GM18858 (cell line): ENCODE data around the gene PAFAH1B2.

Experiments
- ATAC-seq: cut with Tn5 transposase; IDR thresholded peaks from one replicate; pipeline ENCODE4 v1.9.1; 2021; ENCODE audit not compliant: unreplicated experiment

The PAFAH1B2 gene

DNA sequence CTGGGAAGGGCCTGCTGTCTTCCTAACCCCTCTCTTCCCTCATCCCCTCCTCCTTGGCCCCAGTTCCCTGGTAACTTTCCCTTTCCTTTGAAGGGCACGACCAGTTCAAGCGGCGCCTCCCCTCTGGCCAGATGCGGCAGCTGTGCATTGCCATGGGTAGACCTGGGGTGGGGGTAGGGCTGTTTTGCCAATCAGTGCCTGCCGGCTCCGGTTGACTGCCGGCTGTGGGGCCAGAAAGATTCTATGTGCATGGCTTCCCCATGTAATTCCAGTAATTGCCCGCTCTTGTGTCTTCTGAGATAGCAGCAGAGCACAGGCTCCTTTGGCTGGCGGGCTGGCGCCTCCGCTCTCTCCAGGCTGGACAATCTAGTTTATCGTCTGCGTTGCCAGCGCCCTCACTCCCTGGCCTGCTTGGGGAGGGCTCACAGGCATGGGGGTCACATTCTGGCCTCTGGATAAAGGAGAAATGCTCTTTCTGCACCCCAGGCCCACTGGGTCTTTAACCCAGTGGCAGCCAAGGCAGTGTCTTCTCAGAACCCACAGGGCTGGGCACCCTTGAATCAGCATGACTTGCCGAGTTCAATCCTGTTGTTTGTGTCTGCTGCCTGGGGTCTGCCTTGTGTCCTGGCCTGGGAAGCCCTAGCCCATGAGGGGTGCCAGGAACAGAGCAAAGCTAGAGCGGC is 43.9 kb downstream of the PAFAH1B2 start:
- no peak for ATAC-seq

DNA sequence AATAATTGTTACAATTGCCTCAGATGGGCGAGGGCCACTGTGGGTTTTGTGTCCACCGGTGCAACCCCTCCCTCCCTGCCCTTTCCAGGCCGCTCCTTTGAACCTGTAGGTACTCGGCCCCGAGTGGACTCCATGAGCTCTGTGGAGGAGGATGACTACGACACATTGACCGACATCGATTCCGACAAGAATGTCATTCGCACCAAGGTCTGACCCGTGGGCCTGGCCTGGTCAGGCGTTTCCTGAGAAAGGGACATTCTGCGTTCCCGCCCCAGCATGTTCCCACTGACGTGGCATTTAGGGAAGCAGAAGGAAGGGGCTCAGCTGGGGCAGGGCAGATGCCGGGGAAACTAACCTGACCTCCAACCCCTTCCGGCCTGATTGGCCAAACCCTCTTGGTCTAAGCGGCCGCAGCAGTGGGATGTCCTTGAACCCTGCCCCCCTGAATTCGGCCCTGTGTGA is 44.6 kb downstream of the PAFAH1B2 start:
- no peak for ATAC-seq

DNA sequence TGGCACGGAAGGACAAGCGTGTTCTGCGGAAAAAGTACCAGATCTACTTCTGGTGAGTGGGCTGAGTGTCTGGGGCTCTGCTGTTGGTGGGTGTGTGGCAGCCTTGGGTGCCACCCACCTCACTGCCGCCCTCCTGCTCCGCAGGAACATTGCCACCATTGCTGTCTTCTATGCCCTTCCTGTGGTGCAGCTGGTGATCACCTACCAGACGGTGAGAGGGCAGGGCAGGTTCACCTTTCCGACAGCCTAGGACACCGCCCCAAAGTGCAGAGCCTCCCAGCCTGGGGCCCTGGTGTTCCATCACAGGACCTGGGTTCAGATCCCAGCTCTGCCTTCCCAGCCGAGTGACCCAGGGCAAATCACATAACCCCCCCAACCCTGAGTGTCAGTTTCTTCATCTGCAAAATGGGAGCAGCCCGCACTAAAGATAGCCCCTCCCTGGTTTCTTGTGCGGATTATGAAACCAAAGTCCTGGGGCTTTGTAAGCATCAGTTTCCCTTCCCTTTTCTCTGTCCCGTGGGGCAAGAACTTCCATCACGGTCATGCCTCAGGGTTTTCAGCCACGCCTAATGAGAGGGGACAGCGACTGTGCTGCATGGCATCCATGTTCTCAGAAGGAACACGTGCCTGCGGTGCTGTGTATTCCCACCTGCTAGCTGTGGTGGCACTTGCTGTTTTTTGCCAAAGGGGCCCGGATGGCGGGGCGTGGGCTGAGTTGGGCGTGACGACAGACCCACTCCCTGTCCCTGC is 45.3 kb downstream of the PAFAH1B2 start:
- ATAC-seq: no peak

DNA sequence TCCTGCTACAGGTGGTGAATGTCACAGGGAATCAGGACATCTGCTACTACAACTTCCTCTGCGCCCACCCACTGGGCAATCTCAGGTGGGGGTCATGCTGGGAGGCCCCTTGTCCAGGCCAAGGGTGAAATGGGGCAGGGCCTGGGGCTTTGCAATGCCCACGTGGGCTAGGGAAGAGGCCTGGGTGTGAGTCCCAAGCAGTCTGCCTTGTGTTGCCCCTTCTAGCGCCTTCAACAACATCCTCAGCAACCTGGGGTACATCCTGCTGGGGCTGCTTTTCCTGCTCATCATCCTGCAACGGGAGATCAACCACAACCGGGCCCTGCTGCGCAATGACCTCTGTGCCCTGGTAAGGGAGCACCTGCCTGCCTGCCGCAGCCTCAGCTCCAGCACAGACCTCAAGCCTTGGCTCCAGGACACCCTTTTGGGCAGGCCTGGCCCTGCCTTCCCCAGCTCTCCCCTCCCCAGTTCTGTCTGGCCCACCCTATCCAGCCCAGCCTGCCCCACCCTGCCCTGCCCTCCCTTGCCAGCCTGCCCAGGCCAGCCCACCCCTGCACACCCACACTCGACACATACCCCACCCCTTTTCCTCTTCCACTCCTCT is 46.0 kb downstream of the PAFAH1B2 start:
- ATAC-seq: no peak

DNA sequence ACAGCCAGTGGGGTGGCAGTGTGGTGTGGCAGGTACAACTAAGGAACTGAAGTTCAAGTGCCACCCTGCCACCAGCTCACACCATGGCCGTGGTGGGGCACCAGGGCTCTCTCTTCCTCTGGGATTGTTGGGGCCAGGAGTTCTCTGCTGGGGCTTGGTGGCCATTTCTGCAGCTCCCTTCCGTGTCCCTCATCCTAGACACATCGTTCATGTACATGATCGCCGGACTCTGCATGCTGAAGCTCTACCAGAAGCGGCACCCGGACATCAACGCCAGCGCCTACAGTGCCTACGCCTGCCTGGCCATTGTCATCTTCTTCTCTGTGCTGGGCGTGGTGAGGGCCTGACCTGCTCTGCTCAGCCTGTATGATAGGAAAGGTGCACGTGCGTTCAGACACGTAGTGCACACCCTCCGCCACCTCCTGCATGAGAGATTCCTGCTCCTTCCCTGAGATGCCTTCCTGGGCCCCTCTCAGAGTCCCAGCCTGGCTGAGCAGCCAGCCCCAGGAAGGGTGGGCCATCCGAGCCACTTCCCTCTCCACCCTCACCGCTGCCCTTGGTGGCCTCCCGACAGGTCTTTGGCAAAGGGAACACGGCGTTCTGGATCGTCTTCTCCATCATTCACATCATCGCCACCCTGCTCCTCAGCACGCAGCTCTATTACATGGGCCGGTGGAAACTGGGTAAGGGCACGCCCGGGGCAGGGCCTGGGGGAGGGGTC is 47.8 kb downstream of the PAFAH1B2 start:
- ATAC-seq: no peak

DNA sequence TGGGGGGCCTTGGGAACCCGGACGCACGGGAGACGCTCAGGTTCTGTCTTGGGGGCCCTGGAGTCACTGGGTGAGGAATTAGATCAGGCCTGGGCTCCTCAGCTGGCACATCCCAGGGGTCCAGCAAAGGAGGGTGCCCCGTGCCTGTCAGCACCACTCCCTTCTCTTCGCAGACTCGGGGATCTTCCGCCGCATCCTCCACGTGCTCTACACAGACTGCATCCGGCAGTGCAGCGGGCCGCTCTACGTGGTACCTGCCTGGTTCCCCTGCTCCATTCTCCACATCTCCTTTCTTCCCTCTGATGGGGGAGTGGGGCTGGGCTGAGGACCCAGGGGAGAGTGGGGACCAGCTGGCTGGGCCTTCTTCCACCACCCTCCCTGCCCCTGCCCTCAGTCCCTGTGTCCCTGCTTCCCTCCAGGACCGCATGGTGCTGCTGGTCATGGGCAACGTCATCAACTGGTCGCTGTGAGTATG is 48.4 kb downstream of the PAFAH1B2 start:
- ATAC-seq: no peak

DNA sequence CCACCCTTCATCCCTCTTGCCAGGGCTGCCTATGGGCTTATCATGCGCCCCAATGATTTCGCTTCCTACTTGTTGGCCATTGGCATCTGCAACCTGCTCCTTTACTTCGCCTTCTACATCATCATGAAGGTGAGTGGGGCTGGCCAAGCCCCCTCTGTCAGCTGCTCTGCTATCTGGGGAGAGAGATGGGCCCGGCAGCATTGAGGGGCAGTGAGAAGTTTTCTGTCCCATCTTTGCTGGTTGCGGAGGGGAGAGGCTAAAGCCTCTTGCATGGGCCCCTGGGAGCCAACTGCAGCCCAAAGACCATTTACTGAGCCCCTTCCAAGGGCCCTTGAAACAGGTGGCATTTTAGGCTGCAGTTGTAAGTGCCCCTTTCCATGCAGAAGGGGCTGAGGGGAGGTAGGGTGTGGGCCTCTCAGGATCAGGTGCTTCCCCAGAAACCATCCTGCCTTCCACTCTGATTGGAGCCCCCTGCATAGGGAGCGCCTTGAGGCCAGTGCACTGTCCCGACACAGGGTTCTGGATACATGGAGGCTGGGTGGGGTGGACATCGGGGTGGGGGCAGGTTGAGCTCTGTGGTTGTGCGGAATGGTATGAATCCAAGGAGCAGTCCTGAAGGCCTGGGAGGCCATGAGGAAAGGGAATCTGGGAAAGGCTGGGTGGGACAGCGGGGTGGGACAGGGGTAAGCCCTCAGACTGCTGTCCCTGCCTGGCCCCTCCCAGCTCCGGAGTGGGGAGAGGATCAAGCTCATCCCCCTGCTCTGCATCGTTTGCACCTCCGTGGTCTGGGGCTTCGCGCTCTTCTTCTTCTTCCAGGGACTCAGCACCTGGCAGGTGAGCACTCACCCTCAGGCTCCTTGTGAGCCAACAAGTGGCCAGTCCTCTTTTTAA is 49.3 kb downstream of the PAFAH1B2 start:
- no peak for ATAC-seq

DNA sequence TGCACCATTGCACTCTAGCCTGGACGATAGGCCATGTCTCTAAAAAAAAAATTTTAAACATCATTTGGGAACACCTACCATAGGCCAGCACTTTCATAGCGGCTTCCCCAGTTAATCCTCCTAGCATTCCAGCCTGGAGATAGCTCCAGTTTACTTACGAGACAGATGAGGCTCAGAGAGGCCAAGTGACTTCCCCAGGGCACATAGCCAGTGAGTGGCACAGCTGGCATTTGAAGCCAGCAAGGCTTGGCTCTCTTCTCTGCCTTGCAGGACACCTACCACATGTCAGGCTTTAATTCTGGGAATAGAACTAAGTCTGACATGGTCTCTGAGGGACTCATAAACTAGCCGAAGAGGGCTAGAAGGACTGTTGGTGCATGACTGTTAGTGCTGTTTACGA is 50.2 kb downstream of the PAFAH1B2 start:
- ATAC-seq: no peak

DNA sequence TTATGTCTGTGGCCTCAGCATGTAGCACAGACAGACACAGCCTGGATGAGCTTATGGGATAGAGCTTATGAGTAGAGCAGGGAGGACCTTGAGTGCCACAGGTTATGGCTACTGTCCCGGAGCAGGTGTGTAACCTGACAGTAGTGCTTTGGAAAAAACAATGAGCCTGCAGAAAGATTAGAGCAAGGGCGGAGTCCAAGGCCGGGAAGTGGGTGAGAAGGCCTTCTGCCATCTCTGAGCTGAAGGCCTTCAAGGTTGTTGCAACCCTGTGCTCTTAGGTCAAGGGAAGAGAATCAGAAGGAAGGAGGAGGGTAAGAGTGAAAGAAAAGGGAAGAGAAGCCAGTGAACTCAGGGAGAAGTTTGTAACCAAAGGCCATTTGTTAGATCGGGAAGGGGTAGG is 51.2 kb downstream of the PAFAH1B2 start:
- ATAC-seq: no peak

DNA sequence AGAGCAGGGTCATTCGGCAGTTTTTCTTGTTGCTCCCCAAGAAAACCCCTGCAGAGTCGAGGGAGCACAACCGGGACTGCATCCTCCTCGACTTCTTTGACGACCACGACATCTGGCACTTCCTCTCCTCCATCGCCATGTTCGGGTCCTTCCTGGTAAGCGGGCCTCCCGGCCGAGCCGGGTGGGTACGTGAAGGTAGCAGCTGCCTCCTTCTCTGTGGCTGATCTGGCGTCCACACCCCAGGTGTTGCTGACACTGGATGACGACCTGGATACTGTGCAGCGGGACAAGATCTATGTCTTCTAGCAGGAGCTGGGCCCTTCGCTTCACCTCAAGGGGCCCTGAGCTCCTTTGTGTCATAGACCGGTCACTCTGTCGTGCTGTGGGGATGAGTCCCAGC is 51.7 kb downstream of the PAFAH1B2 start:
- ATAC-seq: no peak

DNA sequence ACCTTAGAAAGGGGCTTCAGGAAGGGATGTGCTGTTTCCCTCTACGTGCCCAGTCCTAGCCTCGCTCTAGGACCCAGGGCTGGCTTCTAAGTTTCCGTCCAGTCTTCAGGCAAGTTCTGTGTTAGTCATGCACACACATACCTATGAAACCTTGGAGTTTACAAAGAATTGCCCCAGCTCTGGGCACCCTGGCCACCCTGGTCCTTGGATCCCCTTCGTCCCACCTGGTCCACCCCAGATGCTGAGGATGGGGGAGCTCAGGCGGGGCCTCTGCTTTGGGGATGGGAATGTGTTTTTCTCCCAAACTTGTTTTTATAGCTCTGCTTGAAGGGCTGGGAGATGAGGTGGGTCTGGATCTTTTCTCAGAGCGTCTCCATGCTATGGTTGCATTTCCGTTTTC is 52.9 kb downstream of the PAFAH1B2 start:
- ATAC-seq: no peak

DNA sequence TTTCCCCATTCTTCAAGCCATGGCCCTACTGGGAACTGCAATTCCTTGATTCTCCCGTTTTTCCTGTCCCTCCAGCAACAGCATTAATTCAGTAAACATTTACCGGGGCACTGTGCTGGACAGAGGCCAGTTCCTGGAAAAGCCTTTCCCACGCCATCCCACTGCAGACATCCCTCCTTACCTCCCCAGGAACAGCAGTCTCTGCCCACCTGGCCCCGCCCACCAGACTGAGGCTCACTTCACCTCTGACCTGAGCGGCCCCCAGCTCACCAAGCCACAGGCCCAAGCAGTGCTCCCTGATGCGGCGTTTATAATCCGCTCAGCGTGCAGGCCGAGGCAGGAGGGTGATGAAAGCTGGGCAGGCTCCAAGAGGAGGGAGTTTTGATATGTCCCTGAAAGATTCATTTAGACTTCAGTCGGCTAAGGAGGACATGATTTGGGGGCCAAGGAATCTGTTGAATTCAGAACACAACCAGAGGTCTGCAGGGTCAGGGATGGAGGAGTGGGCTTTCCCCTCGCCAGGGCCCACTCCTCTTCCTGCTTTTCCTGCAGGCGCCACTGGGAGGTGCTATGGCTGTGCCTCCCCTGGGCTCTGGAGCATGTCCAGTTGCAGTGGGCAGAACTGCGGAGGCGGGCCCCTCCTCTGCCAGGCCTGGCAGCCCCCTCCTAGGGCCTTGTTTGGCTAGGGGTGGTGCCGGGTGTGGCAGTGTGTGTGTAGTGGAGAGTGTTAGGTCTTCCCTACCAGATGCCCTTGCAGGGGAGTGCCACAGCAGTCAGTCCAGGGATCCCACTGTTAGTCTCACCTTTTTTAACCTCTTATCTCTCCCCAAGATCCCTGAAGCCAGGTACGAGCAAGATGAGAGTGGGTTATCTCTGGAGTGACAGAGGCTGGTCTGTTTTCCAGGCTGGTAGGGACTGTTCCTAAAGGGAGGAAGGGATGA is 53.7 kb downstream of the PAFAH1B2 start:
- ATAC-seq: no peak

DNA sequence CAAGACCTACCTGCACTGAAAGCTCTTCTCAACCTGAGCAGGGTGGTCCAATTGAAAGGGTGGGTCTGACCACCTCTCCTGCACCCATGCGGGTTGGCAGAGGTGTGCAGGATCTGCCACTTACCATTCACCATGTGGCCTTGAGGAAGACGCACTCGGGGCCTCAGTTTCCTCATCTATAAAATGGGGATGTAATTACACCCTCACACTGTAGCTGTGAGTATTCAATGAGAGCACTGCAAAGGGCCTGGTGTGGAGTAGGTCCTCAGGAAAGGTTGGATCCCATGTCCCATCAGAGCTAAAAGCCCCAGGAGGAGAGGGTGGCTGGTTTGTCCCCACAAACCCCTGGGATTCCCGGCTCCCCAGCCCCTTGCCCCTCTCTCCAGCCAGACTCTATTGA is 54.5 kb downstream of the PAFAH1B2 start:
- ATAC-seq: no peak

DNA sequence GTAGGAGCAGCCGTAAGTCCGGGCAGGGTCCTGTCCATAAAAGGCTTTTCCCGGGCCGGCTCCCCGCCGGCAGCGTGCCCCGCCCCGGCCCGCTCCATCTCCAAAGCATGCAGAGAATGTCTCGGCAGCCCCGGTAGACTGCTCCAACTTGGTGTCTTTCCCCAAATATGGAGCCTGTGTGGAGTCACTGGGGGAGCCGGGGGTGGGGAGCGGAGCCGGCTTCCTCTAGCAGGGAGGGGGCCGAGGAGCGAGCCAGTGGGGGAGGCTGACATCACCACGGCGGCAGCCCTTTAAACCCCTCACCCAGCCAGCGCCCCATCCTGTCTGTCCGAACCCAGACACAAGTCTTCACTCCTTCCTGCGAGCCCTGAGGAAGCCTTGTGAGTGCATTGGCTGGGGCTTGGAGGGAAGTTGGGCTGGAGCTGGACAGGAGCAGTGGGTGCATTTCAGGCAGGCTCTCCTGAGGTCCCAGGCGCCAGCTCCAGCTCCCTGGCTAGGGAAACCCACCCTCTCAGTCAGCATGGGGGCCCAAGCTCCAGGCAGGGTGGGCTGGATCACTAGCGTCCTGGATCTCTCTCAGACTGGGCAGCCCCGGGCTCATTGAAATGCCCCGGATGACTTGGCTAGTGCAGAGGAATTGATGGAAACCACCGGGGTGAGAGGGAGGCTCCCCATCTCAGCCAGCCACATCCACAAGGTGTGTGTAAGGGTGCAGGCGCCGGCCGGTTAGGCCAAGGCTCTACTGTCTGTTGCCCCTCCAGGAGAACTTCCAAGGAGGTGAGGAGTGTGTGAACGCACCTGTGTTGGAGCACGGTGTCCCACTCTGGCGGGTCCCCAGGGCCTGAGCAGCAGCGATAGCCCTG is 55.2 kb downstream of the PAFAH1B2 start, which contains the start of gene TAGLN:
Gene TAGLN (plus strand): TSS at position 318 of the 863 bp plus-strand sequence. CDS start 3,644 bp downstream, outside the sequence.
- no peak for ATAC-seq

DNA sequence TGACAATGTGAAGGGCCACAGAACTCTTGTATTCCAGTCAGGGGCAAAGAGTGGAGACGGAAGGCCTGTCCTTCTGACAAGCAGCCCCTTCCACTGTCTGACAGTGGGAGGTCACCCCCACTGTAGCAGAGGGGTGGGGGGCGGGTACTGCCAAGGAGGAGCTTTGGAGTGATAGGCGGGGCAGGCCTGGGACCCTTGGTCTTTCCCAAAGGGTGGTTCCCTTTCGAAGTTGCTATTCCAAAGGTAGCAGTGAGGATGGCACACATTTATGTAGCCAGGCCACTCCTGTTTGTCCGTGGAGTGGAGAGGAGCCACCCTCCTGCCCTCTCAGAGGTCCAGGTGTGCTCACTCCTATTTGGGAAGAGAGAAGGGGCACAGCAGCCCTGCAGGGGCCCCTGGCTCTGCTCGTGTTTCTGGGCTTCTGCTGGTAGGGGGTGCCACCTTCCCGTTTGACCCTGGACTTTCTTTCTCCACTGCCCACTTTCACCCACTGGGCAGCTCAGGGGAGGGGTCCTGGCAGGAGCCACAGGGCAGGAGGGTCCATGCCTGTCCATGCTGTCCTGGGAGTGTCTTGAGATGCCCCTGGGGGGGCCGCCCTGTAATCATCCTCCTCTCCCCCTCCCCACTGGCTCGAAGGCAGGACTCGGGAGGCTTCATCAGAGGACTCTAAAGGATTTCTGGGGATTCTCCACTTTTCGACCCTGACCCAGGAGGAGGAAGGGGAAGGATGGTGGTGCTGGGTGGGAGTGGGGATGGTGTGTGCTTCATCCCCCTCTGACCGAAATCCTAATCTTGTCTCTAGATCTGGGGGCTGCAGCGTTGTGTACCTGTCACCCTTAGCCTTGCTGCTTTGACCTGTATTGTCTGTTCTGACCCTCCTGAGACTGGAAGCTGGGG is 56.1 kb downstream of the PAFAH1B2 start:
- ATAC-seq: no peak

DNA sequence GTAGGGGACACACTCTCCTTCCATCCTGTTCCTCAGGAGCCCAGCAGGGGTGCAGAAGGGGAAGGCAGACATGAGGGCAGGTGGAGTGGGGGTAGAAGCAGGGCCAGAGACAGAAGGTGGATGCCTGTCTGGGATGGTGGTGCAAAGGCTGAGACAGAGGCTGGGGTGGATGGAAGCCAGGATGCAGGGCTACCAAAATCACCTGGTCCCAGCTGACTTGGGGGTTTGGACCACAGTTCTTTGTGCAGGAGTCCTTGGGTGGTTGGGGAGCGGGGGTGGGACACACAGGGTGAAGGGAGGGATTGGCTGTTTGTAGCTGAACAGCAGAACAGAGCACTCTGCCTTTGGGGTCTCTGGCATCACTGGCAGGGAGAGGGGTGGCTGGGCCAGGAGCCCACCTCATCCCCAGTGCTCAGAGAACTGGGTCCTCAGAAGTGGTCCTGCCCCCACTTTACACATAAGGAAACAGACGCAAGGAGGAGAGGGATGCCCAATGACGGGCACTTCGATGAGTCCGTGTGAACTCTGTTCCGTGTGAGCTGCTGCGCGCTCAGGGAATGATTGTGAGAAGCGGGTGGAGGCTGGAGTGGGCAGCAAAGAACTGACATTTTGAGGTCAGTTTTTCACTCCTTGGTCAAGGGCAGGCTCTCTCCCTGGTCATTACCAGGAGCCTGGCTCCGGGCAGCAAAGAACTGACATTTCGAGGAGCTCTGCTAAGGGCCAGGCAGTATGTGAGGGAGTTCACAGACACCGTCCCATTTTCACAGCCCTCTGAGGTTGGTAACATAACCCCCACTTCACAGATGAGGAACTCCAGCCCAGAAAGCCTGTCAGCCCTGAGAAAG is 56.9 kb downstream of the PAFAH1B2 start:
- no peak for ATAC-seq
